Tibial nerve (tissue), 4 donors: Measurements from ENCODE around the gene DIP2C.

Source experiments
- EP300 ChIP-seq, 2 donors: sonication (generic); formaldehyde crosslinking; IDR thresholded peaks; one replicate each; pipeline ENCODE4 v1.6.1; 2017; ENCODE audit warnings: antibody characterized with exemption in 2 of 2, mild to moderate bottlenecking in 1 of 2
- POLR2A ChIP-seq, 2 donors: fragments of 450-650 bp; IDR thresholded peaks; one replicate each; pipeline ENCODE4 v1.6.1; 2017; ENCODE audit warnings: antibody characterized with exemption in 2 of 2, mild to moderate bottlenecking in 2 of 2, moderate library complexity in 2 of 2
- TF ChIP-seq, protein P1 (sequence below), 5 experiments: fragments of 200-600 bp in 3 of 5; fragments of 450-650 bp in 2 of 5; sonication (generic) in 3 of 5; IDR thresholded peaks; one replicate each; pipeline ENCODE4 v1.5.1; 2016 to 2019; ENCODE audit warnings: antibody characterized with exemption in 5 of 5, mild to moderate bottlenecking in 3 of 5, moderate library complexity in 2 of 5

- TF ChIP-seq, protein P1, sequence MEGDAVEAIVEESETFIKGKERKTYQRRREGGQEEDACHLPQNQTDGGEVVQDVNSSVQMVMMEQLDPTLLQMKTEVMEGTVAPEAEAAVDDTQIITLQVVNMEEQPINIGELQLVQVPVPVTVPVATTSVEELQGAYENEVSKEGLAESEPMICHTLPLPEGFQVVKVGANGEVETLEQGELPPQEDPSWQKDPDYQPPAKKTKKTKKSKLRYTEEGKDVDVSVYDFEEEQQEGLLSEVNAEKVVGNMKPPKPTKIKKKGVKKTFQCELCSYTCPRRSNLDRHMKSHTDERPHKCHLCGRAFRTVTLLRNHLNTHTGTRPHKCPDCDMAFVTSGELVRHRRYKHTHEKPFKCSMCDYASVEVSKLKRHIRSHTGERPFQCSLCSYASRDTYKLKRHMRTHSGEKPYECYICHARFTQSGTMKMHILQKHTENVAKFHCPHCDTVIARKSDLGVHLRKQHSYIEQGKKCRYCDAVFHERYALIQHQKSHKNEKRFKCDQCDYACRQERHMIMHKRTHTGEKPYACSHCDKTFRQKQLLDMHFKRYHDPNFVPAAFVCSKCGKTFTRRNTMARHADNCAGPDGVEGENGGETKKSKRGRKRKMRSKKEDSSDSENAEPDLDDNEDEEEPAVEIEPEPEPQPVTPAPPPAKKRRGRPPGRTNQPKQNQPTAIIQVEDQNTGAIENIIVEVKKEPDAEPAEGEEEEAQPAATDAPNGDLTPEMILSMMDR (IDR thresholded peaks at IDR 0.05): no peak
- TF ChIP-seq EP300 (IDR thresholded peaks at IDR 0.05) (no peak), POLR2A (IDR thresholded peaks at IDR 0.05) (no peak)
Observed at GRCh38 chr10:234708-235406, 454.6 kb downstream of the DIP2C start.
